Prostate gland (tissue), 2 donors: ENCODE data around the gene CTNND2. TPM values are rescaled to one million over a fixed set of nuclear protein-coding genes. Genes with fewer than 3 reads are reported as not detected.

Experiments
- DNase-seq: peaks from one replicate; pipeline ENCODE4 v3.0.0-alpha.2; 2019; ENCODE audit warnings: low spot score
- H3K27ac ChIP-seq, 2 donors: fragments of 200-600 bp; sonication (generic); 2 replicates each; pipeline ENCODE4 v1.5.1; 2017 to 2019
- H3K27me3 ChIP-seq: fragments of 200-600 bp; sonication (generic); replicated peaks from 2 replicates; pipeline ENCODE4 v1.5.1; 2019; ENCODE audit not compliant: insufficient read depth
- H3K36me3 ChIP-seq, 2 donors: fragments of 200-600 bp; sonication (generic); 1 replicate in 1 of 2; 2 replicates in 1 of 2; pipeline versions ENCODE4 v1.5.1 to v1.8.1; 2017 to 2019
- H3K4me1 ChIP-seq: fragments of 200-600 bp; sonication (generic); replicated peaks from 2 replicates; pipeline ENCODE4 v1.5.1; 2019
- H3K4me3 ChIP-seq, 2 donors: fragments of 200-600 bp; sonication (generic); 2 replicates each; pipeline ENCODE4 v1.5.1; 2017 to 2019
- H3K9me3 ChIP-seq: fragments of 200-600 bp; sonication (generic); 2 replicates; pipeline ENCODE4 v1.5.1; 2017
- POLR2A ChIP-seq: fragments of 450-650 bp; IDR thresholded peaks from one replicate; pipeline ENCODE4 v1.6.1; 2016; ENCODE audit warnings: antibody characterized with exemption, mild to moderate bottlenecking
- POLR2AphosphoS5 ChIP-seq: sonication (generic); formaldehyde crosslinking; IDR thresholded peaks from one replicate; pipeline ENCODE4 v1.6.1; 2017; ENCODE audit warnings: antibody characterized with exemption
- WGBS: methylation state at CpG from one replicate; pipeline ENCODE4 v1.1.5; 2018; 5-methylcytosine and 5-hydroxymethylcytosine counted together
- intact Hi-C: fragments of 100-400 bp; cut with DNase I; formaldehyde crosslinking; loops from one replicate; pipeline ENCODE4 v1.14.2; 2022
- total RNA-seq, 2 donors: library from RNA; depleted of rRNA; stranded (reverse); fragments of >200 nt; gene quantifications; one replicate each; pipeline ENCODE4 v1.1.0, GENCODE V29; 2016
- TF ChIP-seq, protein P1 (sequence below), 4 experiments: fragments of 200-600 bp in 2 of 4; fragments of 450-650 bp in 2 of 4; sonication (generic) in 2 of 4; IDR thresholded peaks; 1 replicate in 3 of 4; 2 replicates in 1 of 4; pipeline ENCODE4 v1.5.1; 2016 to 2019; ENCODE audit warnings: antibody characterized with exemption in 4 of 4, mild to moderate bottlenecking in 2 of 4, moderate library complexity in 2 of 4

CTNND2 gene
- total RNA-seq, 2 donors from 2014 or later = 5.5 to 11.2 TPM

DNA sequence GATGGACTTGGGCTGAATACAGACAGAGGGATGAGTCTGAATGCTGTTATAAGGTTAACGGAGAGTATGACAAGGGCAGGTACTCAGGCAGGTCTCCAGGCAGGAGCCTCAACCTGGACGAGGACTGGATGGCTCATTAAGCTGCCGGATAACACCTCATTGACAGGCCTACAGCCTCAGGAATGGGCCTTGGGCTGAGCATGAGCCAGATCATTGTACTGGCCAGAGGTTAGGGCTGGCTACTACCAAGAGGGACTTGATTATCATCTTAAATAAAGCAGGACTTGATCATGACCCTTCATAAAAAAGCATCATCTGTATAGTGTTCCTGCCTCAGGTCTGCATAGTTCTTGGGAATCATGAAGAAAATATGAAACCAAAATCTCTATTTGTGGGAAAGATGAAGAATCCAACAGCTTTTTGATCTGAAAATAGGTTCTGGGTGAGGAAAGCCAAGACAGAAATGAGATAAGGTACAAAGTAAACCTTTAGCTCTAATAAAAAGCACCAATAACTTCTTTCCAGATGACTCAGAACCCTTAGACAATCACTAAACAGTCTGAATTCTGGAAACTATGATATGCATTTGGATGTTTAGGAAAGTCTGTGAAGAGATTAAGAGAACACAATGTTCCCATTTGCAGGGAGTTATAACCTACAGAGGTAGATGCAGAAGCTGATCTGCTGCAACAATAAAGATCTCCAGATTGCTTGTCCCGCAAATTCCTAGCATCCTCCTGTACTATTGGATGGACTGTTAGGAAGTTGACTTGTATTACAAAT lies 343.1 kb downstream of the CTNND2 start:
- Histone ChIP-seq H3K9me3 (no peaks in the 10 kb centered on the region), H3K27me3 (no peaks in the 10 kb centered on the region), H3K4me3 (no peak overlapping the region), H3K27ac (peak overlapping the region in 1 of 2 donors; percentile 39), H3K4me1 (peaks cover 4% of the 10 kb centered on the region), H3K36me3 (no peaks in the 10 kb centered on the region)
- DNase-seq = peak; percentile 17
- WGBS = 34% methylated on average over 4 of the region's 4 CpGs
- TF ChIP-seq POLR2AphosphoS5 = peak; percentile 79
- TF ChIP-seq POLR2A = no peak
- intact Hi-C loops = no loop called here

DNA sequence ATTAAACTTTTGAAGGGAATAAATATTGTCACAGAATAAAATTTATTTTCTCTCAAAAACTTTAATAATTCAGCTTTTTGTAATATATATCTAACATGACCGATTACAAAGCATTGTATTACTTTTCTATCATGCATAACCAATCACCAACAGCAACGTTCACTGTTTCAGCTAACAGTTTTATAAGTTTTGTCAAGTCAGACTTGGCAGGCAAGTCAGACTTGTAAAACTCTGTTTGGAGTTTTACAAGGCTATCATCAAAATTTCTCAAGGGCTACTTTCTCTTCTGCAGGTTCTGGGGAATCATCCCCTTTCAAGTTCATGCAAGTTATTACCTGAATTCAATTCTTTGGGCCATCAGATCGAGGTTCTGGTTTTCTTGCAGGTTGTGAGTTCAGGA lies 347.2 kb downstream of the CTNND2 start:
- Histone ChIP-seq H3K36me3 (no peaks in the 10 kb centered on the region), H3K4me3 (no peak overlapping the region), H3K9me3 (no peaks in the 10 kb centered on the region), H3K4me1 (peaks cover 4% of the 10 kb centered on the region), H3K27me3 (no peaks in the 10 kb centered on the region), H3K27ac (no peak overlapping the region)
- 10% methylated on average over 3 of the region's 3 CpGs for WGBS
- intact Hi-C loops = no loop called here
- DNase-seq = peak; percentile 41
- TF ChIP-seq POLR2AphosphoS5 (peak; percentile 82), POLR2A (no peak)
- TF ChIP-seq, protein P1, sequence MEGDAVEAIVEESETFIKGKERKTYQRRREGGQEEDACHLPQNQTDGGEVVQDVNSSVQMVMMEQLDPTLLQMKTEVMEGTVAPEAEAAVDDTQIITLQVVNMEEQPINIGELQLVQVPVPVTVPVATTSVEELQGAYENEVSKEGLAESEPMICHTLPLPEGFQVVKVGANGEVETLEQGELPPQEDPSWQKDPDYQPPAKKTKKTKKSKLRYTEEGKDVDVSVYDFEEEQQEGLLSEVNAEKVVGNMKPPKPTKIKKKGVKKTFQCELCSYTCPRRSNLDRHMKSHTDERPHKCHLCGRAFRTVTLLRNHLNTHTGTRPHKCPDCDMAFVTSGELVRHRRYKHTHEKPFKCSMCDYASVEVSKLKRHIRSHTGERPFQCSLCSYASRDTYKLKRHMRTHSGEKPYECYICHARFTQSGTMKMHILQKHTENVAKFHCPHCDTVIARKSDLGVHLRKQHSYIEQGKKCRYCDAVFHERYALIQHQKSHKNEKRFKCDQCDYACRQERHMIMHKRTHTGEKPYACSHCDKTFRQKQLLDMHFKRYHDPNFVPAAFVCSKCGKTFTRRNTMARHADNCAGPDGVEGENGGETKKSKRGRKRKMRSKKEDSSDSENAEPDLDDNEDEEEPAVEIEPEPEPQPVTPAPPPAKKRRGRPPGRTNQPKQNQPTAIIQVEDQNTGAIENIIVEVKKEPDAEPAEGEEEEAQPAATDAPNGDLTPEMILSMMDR (IDR thresholded peaks at IDR 0.05) = no peak

DNA sequence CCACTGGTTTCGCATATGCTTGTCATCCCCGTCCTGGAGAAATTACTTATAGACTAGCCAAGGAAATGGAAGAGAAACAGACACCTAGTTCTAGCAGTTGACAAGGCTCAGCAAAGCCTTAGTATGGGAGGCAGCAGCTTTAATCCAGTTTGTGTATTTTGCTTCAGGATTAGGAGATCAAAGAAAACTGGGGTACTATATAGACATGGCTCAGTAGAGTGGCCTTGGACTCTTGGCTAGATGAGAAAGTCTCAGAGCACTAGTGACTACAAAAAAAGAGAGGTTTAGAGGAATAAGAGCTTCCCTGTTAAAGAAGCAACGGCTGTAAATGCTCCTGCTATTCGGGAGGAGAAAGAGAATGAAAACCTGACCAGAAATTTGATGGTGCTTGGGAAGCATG lies 349.1 kb downstream of the CTNND2 start:
- intact Hi-C loops = no loop called here
- H3K36me3 ChIP-seq = no peaks in the 10 kb centered on the region
- H3K9me3 ChIP-seq = no peaks in the 10 kb centered on the region
- TF ChIP-seq, protein P1 (IDR thresholded peaks at IDR 0.05) = no peak
- TF ChIP-seq POLR2A (no peak), POLR2AphosphoS5 (no peak)
- WGBS = 86% methylated on average over 4 of the region's 4 CpGs
- H3K27me3 ChIP-seq = no peaks in the 10 kb centered on the region
- no peak overlapping the region for H3K4me3 ChIP-seq
- no peaks in the 10 kb centered on the region for H3K4me1 ChIP-seq
- no peak overlapping the region for H3K27ac ChIP-seq
- no peak for DNase-seq

DNA sequence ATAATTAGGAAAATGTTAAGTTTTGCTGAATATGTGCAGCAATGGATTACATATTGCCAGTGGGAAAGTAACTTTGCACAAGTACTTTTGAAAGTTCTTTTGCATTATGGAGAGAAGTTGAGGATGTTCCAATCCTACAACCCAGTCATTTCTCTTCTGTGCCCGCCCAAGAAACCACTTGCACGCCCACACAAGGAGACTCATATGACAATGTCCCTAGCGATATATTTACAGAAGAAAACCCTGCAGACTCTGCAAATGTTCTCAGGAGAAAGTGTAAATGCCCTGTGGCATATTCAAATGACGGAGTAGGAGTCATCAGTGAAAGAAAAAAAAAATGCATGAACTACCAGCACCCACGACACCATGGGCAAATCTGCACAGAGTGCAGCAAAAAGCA lies 356.5 kb downstream of the CTNND2 start:
- intact Hi-C loops = no loop called here
- WGBS = 80% methylated on average over 5 of the region's 5 CpGs
- Histone ChIP-seq H3K9me3 (no peaks in the 10 kb centered on the region), H3K4me3 (no peak overlapping the region), H3K27ac (no peak overlapping the region), H3K36me3 (no peaks in the 10 kb centered on the region), H3K4me1 (no peaks in the 10 kb centered on the region), H3K27me3 (no peaks in the 10 kb centered on the region)
- no peak for DNase-seq
- no peak for TF ChIP-seq POLR2AphosphoS5

DNA sequence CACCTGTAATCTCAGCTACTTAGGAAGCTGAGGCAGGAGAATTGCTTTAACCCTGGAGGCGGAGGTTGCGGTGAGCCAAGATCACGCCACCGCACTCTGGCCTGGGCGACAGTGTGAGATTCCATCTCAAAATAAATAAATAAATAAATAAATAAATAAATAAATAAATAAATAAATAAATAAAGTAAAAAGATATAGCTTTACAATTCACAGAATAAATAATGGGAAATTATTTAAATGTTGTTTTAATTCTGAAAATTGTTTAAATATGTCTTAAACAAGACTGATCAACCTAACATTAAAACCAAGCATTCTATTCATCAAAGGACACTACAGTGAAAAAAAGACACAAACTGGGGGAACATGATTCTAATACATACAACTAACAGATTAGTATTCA lies 357.1 kb downstream of the CTNND2 start:
- intact Hi-C loops = no loop called here
- Histone ChIP-seq H3K4me3 (no peak overlapping the region), H3K36me3 (no peaks in the 10 kb centered on the region), H3K4me1 (no peaks in the 10 kb centered on the region), H3K9me3 (no peaks in the 10 kb centered on the region), H3K27ac (no peak overlapping the region), H3K27me3 (no peaks in the 10 kb centered on the region)
- DNase-seq = no peak
- no peak for TF ChIP-seq POLR2A
- TF ChIP-seq POLR2AphosphoS5 = no peak
- TF ChIP-seq, protein P1 (IDR thresholded peaks at IDR 0.05) = no peak
- 99% methylated on average over 5 of the region's 5 CpGs for WGBS

DNA sequence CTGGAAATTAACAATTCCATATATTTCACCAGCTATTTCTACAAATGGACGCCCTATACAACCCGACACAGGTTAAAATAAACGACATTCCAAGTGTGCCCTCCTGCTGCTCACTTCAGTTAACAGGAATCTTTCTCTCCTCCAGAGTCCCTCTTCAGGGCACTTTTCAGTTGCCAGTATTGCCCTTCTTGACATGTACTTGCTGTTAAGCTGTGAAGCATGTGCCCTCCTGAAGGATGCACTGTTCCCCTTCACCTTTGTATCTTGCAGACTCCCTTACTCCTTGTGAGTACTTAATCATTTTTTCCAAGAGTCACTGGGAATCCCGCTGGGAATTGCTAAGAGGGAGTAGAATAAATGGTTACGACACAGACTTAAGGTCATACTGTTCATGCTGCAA lies 364.1 kb downstream of the CTNND2 start:
- Histone ChIP-seq H3K36me3 (no peaks in the 10 kb centered on the region), H3K9me3 (no peaks in the 10 kb centered on the region), H3K4me3 (no peak overlapping the region), H3K4me1 (no peaks in the 10 kb centered on the region), H3K27me3 (no peaks in the 10 kb centered on the region), H3K27ac (no peak overlapping the region)
- DNase-seq = no peak
- intact Hi-C loops = no loop called here
- no peak for TF ChIP-seq POLR2AphosphoS5
- TF ChIP-seq POLR2A = no peak
- TF ChIP-seq, protein P1 (IDR thresholded peaks at IDR 0.05) = no peak
- WGBS = 98% methylated on average over 5 of the region's 5 CpGs
